Large intestine (tissue), 3 donors: ENCODE measurements around the gene SMAGP. TPM values are rescaled to one million over a fixed set of nuclear protein-coding genes. Genes with fewer than 3 reads are reported as not detected.

ENCODE experiments used
- DNase-seq, 2 donors: peaks; one replicate each; pipeline versions ENCODE4 v3.0.0 to v3.0.0-alpha.2; 2013
- H3K27ac ChIP-seq: one replicate; pipeline ENCODE4 v1.5.1; 2013; ENCODE audit warnings: low read length
- H3K27me3 ChIP-seq: 2 replicates; pipeline ENCODE4 v1.6.1; 2013; ENCODE audit warnings: low read length; ENCODE audit not compliant: control insufficient read depth, insufficient read depth
- H3K36me3 ChIP-seq: 2 replicates; pipeline ENCODE4 v1.6.1; 2013; ENCODE audit warnings: low read length; ENCODE audit not compliant: control insufficient read depth, insufficient read depth
- H3K4me1 ChIP-seq: one replicate; pipeline ENCODE4 v1.6.1; 2013; ENCODE audit warnings: low read length; ENCODE audit not compliant: control insufficient read depth, insufficient read depth
- H3K4me3 ChIP-seq: one replicate; pipeline ENCODE4 v1.5.1; 2013; ENCODE audit warnings: low read length
- H3K9me3 ChIP-seq: one replicate; pipeline ENCODE4 v1.6.1; 2013; ENCODE audit warnings: mild to moderate bottlenecking, low read depth, low read length, moderate library complexity; ENCODE audit not compliant: control insufficient read depth
- WGBS: methylation state at CpG from one replicate; pipeline ENCODE4 v1.1.5; 2013; ENCODE audit warnings: low lambda C conversion rate; ENCODE audit not compliant: insufficient coverage; 5-methylcytosine and 5-hydroxymethylcytosine counted together
- polyA plus RNA-seq: library from polyadenylated mRNA; unstranded; fragments of 120-200 nt; gene quantifications from one replicate; pipeline ENCODE4 v1.2.1, GENCODE V29; 2013

The SMAGP gene
- polyA plus RNA-seq, 1 donor: 25.3 TPM

DNA sequence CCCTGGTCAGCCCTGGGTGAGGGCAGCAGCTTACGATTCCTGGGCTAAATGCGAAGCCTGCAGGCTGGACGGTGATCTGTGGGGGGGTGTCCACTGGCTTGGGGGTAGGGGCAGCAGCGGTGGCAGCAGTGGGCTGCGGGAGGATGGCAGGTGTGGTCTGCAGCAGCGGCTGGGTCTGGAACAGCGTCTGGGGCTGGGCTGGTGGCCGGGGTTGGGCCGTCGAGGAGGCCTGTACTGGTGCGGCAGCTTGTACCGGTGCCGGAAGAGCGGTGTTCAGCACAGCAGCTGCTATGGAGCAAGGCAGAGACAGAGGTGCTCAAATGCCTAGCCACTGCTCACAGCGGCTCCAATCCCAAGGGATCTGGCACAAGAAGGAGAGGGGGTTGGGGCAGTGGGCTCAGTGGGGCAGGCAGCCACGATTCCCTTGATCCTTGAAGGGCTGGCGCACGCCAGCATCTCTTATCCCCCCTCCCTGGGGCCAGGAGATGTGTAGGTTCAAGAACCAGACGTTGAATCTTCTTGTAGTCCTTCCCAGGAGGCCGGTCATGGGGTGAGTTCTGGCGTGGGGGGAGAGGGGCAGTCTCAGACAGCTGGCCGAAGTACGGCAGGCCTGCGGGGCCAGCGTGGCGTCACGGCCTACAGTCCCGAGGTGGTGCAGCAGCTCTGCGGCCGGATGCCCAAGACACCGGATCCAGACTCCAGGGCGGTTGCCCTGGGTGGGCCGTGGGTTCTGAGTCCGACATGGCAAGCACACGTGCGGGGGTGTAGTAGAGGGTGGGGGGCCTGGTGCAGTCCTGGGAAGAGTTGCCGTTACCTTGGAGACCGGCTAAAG is 72.3 kb downstream of the SMAGP start:
- Histone ChIP-seq H3K4me1 (no peaks in the 10 kb centered on the region), H3K9me3 (no peaks in the 10 kb centered on the region), H3K27ac (no peak overlapping the region), H3K4me3 (no peak overlapping the region), H3K27me3 (no peaks in the 10 kb centered on the region), H3K36me3 (no peaks in the 10 kb centered on the region)
- 100% methylated on average over 1 of the region's 38 CpGs for WGBS
- no peak for DNase-seq

DNA sequence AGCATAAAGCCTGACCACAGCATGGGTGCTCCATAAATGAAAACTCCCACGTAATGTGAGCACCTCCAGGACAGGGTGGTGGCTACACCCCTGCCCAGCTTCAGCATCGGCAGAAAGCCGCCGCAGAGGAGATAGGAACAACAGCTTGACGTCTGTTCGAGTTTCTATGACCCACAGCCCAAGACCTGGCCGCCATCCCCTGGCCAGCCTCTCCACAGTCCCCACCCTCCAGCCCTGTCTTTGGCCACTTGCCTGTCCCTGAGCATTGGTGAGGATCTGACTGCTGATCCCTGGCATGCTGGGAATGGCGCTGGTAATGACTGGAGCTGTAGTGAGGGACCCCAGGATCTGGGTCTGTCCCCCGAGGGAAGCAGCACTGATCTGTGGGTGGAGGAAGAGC is 73.7 kb downstream of the SMAGP start:
- Histone ChIP-seq H3K27me3 (no peaks in the 10 kb centered on the region), H3K36me3 (no peaks in the 10 kb centered on the region), H3K4me3 (no peak overlapping the region), H3K27ac (no peak overlapping the region), H3K4me1 (no peaks in the 10 kb centered on the region), H3K9me3 (no peaks in the 10 kb centered on the region)
- no CpG with 5 or more reads among the region's 9 CpGs for WGBS
- no peak for DNase-seq

DNA sequence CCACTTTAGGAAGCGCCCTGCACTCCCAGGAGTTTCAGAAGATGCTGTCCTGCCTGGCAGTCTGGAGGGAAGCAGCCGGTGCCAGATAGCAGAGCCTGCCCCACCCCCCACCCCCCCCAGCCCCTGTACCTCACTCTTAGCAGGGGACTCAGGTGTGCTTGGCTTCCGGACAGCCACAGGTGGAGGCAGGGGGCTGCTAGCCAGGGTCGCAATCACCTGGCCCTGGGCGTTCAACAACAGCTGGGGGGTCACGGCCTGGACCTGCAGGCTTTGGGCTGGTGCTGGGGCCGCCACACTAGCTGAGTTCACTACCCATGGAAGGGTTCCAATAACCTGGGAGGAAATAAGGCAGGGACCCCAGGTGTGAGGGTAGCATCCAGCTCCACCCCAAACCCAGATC is 74.4 kb downstream of the SMAGP start:
- WGBS: no CpG with 5 or more reads among the region's 7 CpGs

More for the DNA sequence above, 74.4 kb downstream of the SMAGP start:
- no peak for DNase-seq
- H3K4me1 ChIP-seq: no peaks in the 10 kb centered on the region
- H3K9me3 ChIP-seq: no peaks in the 10 kb centered on the region
- H3K36me3 ChIP-seq: no peaks in the 10 kb centered on the region
- H3K4me3 ChIP-seq: no peak overlapping the region
- H3K27ac ChIP-seq: no peak overlapping the region
- H3K27me3 ChIP-seq: no peaks in the 10 kb centered on the region

Other genes with a start within 250 kb of the SMAGP start
- 73.1 TPM for gene SLC11A2, start 244.0 kb downstream of the SMAGP start, polyA plus RNA-seq
- gene LETMD1, start 222.1 kb downstream of the SMAGP start, polyA plus RNA-seq: 180 TPM
- 18.9 TPM for gene CSRNP2, start 186.8 kb downstream of the SMAGP start, polyA plus RNA-seq
- gene TFCP2, start 97.3 kb downstream of the SMAGP start, polyA plus RNA-seq: 31.6 TPM
- 6.8 TPM for gene POU6F1, start 52.4 kb downstream of the SMAGP start, polyA plus RNA-seq
- gene DAZAP2, start 31.6 kb downstream of the SMAGP start, polyA plus RNA-seq: 398 TPM
- 7.0 TPM for gene BIN2, start 53.8 kb upstream of the SMAGP start, polyA plus RNA-seq
- not detected for gene CELA1, start 76.3 kb upstream of the SMAGP start, polyA plus RNA-seq
- 31.1 TPM for gene GALNT6, start 121.0 kb upstream of the SMAGP start, polyA plus RNA-seq
- 6.3 TPM for gene SLC4A8, start 154.4 kb upstream of the SMAGP start, polyA plus RNA-seq